ENCODE measurements around the gene NUP93.

The NUP93 gene

DNA sequence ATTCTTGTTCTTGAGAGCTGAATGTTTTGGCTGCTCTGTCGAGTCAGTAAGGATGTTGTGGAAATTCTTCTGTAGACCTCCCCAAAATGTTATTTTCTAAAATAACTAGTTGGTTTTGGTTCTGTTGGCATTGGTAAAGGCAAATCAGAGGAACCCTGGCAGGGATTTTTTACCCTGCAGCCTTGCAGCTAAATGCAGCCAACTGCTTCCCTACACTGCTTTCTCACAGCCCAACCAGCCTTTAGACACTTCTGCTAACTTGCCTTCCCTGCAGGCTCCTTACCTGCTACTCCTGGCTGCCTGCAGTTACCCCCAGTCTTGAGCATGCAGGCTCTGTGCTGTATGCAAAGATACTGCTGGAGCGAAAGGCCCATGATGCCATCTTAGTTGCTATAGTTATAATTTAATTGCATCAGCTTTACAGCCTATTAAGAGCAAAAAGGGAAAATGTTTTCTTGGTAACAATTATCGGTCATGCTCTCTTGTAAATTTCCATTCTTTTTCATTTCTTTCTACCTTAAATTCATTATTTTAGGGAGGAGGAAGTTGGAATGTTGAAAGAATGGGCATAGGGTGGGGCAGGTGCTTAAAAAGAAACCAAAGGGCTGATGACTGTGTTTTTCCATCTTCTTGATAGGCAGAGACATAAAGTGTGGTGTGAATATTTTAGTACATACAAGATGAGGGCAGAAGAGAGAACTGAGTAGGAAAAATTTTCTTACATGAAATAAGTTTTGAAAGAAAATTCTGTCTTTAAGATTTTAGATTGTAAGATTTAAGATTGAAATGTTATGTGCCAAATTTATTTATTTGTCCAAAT is 20.0 kb downstream of the NUP93 start:
- Histone ChIP-seq H3K9me2 (replicated peaks; ENCODE audit: low read depth, low read length) (no peaks in the 10 kb centered on the region), H2AFZ (ENCODE audit: low read length) (no peak overlapping the region), H4K20me1 (ENCODE audit: insufficient read depth, low read length, poor library complexity, severe bottlenecking) (no peaks in the 10 kb centered on the region), H3K9me3 (ENCODE audit: insufficient read depth, low read depth, low read length) (peaks cover 2% of the 10 kb centered on the region; the same call in 1 of the 2 replicates), H3K4me2 (ENCODE audit: low read depth, low read length, poor library complexity, severe bottlenecking) (no peak overlapping the region), H3K9ac (ENCODE audit: low read depth, low read length, poor library complexity, severe bottlenecking) (no peak overlapping the region), H3F3A (ENCODE audit: low read depth) (no peaks in the 10 kb centered on the region), H3K27me3 (ENCODE audit: insufficient read depth, low read length, poor library complexity, severe bottlenecking) (no peaks in the 10 kb centered on the region), H3K4me3 (ENCODE audit: low read length, poor library complexity, severe bottlenecking) (no peak overlapping the region), H3K4me1 (ENCODE audit: insufficient read depth, low read length, poor library complexity, severe bottlenecking) (no peaks in the 10 kb centered on the region), H3K36me3 (ENCODE audit: insufficient read depth, low read length) (peaks cover 61% of the 10 kb centered on the region; the same call in 1 of the 2 replicates), H3K79me2 (ENCODE audit: insufficient read depth, low read length) (peaks cover 34% of the 10 kb centered on the region)
- TF ChIP-seq, protein P1, sequence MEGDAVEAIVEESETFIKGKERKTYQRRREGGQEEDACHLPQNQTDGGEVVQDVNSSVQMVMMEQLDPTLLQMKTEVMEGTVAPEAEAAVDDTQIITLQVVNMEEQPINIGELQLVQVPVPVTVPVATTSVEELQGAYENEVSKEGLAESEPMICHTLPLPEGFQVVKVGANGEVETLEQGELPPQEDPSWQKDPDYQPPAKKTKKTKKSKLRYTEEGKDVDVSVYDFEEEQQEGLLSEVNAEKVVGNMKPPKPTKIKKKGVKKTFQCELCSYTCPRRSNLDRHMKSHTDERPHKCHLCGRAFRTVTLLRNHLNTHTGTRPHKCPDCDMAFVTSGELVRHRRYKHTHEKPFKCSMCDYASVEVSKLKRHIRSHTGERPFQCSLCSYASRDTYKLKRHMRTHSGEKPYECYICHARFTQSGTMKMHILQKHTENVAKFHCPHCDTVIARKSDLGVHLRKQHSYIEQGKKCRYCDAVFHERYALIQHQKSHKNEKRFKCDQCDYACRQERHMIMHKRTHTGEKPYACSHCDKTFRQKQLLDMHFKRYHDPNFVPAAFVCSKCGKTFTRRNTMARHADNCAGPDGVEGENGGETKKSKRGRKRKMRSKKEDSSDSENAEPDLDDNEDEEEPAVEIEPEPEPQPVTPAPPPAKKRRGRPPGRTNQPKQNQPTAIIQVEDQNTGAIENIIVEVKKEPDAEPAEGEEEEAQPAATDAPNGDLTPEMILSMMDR (conservative IDR thresholded peaks at IDR 0.05; ENCODE audit: low read length), result no peak
- no peak for TF ChIP-seq EZH2phosphoT487 (IDR thresholded peaks at IDR 0.05; ENCODE audit: borderline replicate concordance)

DNA sequence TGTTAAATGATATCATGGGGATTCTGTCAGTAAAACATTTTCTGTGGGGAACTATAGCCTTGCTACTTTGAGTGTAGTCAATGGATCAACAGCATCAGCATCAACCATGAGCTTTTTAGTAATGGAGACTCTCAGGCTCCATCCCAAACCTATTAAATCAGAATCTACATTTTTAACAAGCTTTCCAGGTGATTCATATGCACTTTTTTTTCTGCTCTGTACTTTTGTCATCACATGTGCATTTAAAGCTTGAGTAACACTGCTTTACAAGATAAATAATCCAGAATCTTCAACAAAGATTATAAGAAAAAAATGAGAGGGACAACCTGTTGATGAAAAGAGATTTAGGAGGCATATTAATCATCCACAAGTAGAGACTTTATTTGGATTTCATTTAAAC is 23.5 kb downstream of the NUP93 start:
- H3K36me3 ChIP-seq (ENCODE audit: insufficient read depth, low read length), result peaks cover 64% of the 10 kb centered on the region; the same call in 1 of the 2 replicates
- no peaks in the 10 kb centered on the region for H4K20me1 ChIP-seq (ENCODE audit: insufficient read depth, low read length, poor library complexity, severe bottlenecking)
- H3K79me2 ChIP-seq (ENCODE audit: insufficient read depth, low read length), result peaks cover 33% of the 10 kb centered on the region; the same call in 1 of the 2 replicates
- H3F3A ChIP-seq (ENCODE audit: low read depth), result no peaks in the 10 kb centered on the region
- H3K4me3 ChIP-seq (ENCODE audit: low read length, poor library complexity, severe bottlenecking), result no peak overlapping the region
- H3K9me3 ChIP-seq (ENCODE audit: insufficient read depth, low read depth, low read length), result peaks cover 3% of the 10 kb centered on the region; the same call in 1 of the 2 replicates
- no peak overlapping the region for H3K4me2 ChIP-seq (ENCODE audit: low read depth, low read length, poor library complexity, severe bottlenecking)
- TF ChIP-seq, protein P1 (conservative IDR thresholded peaks at IDR 0.05; ENCODE audit: low read length), result no peak
- no peak overlapping the region for H3K9ac ChIP-seq (ENCODE audit: low read depth, low read length, poor library complexity, severe bottlenecking)
- no peaks in the 10 kb centered on the region for H3K27me3 ChIP-seq (ENCODE audit: insufficient read depth, low read length, poor library complexity, severe bottlenecking)
- H3K9me2 ChIP-seq (replicated peaks; ENCODE audit: low read depth, low read length), result no peaks in the 10 kb centered on the region
- H3K4me1 ChIP-seq (ENCODE audit: insufficient read depth, low read length, poor library complexity, severe bottlenecking), result no peaks in the 10 kb centered on the region
- H2AFZ ChIP-seq (ENCODE audit: low read length), result no peak overlapping the region

DNA sequence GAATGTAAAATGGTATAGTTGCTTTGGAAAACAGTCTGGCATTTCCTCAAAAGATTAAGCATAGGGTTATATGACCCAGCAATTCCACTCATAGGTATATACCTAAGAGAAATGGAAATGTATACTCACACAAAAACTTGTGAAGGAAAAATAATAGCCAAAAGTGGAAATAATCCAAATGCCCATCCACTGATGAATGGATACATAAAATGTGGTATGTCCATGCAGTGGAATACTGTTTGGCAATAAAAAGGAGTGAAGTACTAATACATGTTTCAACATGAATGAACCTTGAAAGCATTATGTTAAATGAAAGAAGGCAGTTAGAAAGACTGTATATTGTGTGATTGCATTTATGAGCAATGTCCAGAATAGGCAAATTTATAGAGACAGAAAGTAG is 25.1 kb downstream of the NUP93 start:
- H3K27me3 ChIP-seq (ENCODE audit: insufficient read depth, low read length, poor library complexity, severe bottlenecking), result no peaks in the 10 kb centered on the region
- peaks cover 28% of the 10 kb centered on the region; the same call in 1 of the 2 replicates for H3K79me2 ChIP-seq (ENCODE audit: insufficient read depth, low read length)
- no peaks in the 10 kb centered on the region for H3K4me1 ChIP-seq (ENCODE audit: insufficient read depth, low read length, poor library complexity, severe bottlenecking)
- no peaks in the 10 kb centered on the region for H4K20me1 ChIP-seq (ENCODE audit: insufficient read depth, low read length, poor library complexity, severe bottlenecking)
- no peak overlapping the region for H3K4me3 ChIP-seq (ENCODE audit: low read length, poor library complexity, severe bottlenecking)
- no peaks in the 10 kb centered on the region for H3K9me2 ChIP-seq (replicated peaks; ENCODE audit: low read depth, low read length)
- no peak overlapping the region for H2AFZ ChIP-seq (ENCODE audit: low read length)
- H3K9ac ChIP-seq (ENCODE audit: low read depth, low read length, poor library complexity, severe bottlenecking), result no peak overlapping the region
- peaks cover 64% of the 10 kb centered on the region; the same call in 1 of the 2 replicates for H3K36me3 ChIP-seq (ENCODE audit: insufficient read depth, low read length)
- H3K9me3 ChIP-seq (ENCODE audit: insufficient read depth, low read depth, low read length), result peaks cover 3% of the 10 kb centered on the region; the same call in 1 of the 2 replicates
- TF ChIP-seq, protein P1 (conservative IDR thresholded peaks at IDR 0.05; ENCODE audit: low read length), result no peak
- TF ChIP-seq EZH2phosphoT487 (IDR thresholded peaks at IDR 0.05; ENCODE audit: borderline replicate concordance), result no peak
- no peak overlapping the region for H3K4me2 ChIP-seq (ENCODE audit: low read depth, low read length, poor library complexity, severe bottlenecking)
- H3F3A ChIP-seq (ENCODE audit: low read depth), result no peaks in the 10 kb centered on the region

All from Loucy (cell line).